EL (cell line): Measurements from ENCODE around the gene B3GNT9.

Source experiments
- DNase-seq: peaks from one replicate; pipeline ENCODE4 v3.0.0-alpha.2; 2016

Gene B3GNT9

GRCh38 chr16:67184995-67185650 is 34.3 kb upstream of the B3GNT9 start:
- peak; percentile 93 for DNase-seq

GRCh38 chr16:67184453-67184994 is 33.7 kb upstream of the B3GNT9 start:
- DNase-seq = no peak

GRCh38 chr16:67183627-67184452 is 33.0 kb upstream of the B3GNT9 start, which contains the start of gene MATCAP1:
TSS of gene MATCAP1 (minus strand) at chr16:67183963. CDS start at chr16:67180610, 3,353 bp downstream.
- peak; percentile 99 for DNase-seq

- no peak for DNase-seq
Observed at GRCh38 chr16:67183284-67183626, 32.5 kb upstream of the B3GNT9 start.

- no peak for DNase-seq
Observed at GRCh38 chr16:67182288-67182687, 31.5 kb upstream of the B3GNT9 start.

GRCh38 chr16:67181346-67181745 is 30.5 kb upstream of the B3GNT9 start:
- DNase-seq = peak; percentile 76

- no peak for DNase-seq
Observed at GRCh38 chr16:67180166-67180565, 29.4 kb upstream of the B3GNT9 start.

GRCh38 chr16:67179421-67180080 is 28.8 kb upstream of the B3GNT9 start:
- DNase-seq = no peak

- DNase-seq = peak; percentile 46
Observed at GRCh38 chr16:67177743-67178699, 27.2 kb upstream of the B3GNT9 start.

- DNase-seq = no peak
Observed at GRCh38 chr16:67176662-67177061, 25.9 kb upstream of the B3GNT9 start.

GRCh38 chr16:67174706-67175231 is 24.0 kb upstream of the B3GNT9 start:
- no peak for DNase-seq

- DNase-seq = peak; percentile 87
Observed at GRCh38 chr16:67173808-67174705, 23.3 kb upstream of the B3GNT9 start.

GRCh38 chr16:67173323-67173722 is 22.5 kb upstream of the B3GNT9 start:
- DNase-seq = no peak

- no peak for DNase-seq
Observed at GRCh38 chr16:67170949-67171649, 20.3 kb upstream of the B3GNT9 start.

- DNase-seq = peak; percentile 86
Observed at GRCh38 chr16:67170168-67170948, 19.6 kb upstream of the B3GNT9 start, which contains the start of gene NOL3. TSS of gene NOL3 (plus strand) at chr16:67170538.

GRCh38 chr16:67169642-67170167 is 18.9 kb upstream of the B3GNT9 start:
- DNase-seq = peak; percentile 42

- no peak for DNase-seq
Observed at GRCh38 chr16:67169011-67169451, 18.2 kb upstream of the B3GNT9 start.

- no peak for DNase-seq
Observed at GRCh38 chr16:67167588-67167987, 16.8 kb upstream of the B3GNT9 start.

GRCh38 chr16:67166598-67167168 is 15.9 kb upstream of the B3GNT9 start:
- no peak for DNase-seq
